Measurements from ENCODE around the gene MORN5. TPM values are rescaled to one million over a fixed set of nuclear protein-coding genes. Genes with fewer than 3 reads are reported as not detected.

MORN5 gene
- total and polyA plus RNA-seq, 9 of the 15 experiments (the other 6 are each of a cell fraction or from before 2014, with no cell fraction given): not detected

DNA sequence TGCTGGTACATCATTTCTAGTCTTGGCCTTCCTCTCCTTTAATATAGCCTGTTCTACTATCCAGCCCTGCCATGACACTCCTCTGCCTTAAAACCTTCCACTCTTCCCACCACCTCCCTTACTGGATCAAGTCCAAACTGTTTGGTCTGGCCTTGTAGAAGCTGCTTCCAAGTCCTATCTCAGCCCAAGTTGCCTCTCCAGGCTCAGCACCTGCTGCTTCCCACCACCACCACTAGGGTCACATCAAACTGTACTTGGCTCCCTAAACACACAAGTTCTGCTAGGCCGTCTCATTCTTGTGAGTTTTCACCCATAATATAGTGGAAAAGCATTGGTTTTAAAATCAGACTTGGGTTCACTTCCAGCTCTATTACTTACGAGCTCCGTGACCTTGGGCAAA is 1.5 kb upstream of the MORN5 start:
- Histone ChIP-seq H3K36me3 (ENCODE audit: control insufficient read depth, insufficient read depth, low read length) (peaks cover 29% of the 10 kb centered on the region), H3K27me3 (ENCODE audit: control insufficient read depth in 2 of 2, insufficient read depth in 2 of 2, low read length in 2 of 2) (no peaks in the 10 kb centered on the region; a peak in 1 of 5 replicates), H3K4me1 (replicated peaks in 1 of 2; ENCODE audit: control insufficient read depth in 2 of 2, insufficient read depth in 2 of 2, low read length in 2 of 2) (peaks cover 8 to 11% of the 10 kb centered on the region in 2 experiments; a peak in 4 of 5 replicates), H4K20me1 (replicated peaks; ENCODE audit: control insufficient read depth, insufficient read depth, low read length) (peaks cover 4% of the 10 kb centered on the region; the same call in 1 of the 2 replicates), H3K4me2 (ENCODE audit: insufficient read depth, low read length) (peak overlapping the region; percentile 65), H3K9ac (ENCODE audit: insufficient read depth in 1 of 2, low read depth in 2 of 2, low read length in 2 of 2) (no peak overlapping the region; a peak in 1 of 4 replicates), H3K27ac (ENCODE audit: extremely low read depth, low read depth, low read length) (no peak overlapping the region), H3K79me2 (ENCODE audit: control insufficient read depth, insufficient read depth, low read length) (peaks cover 62% of the 10 kb centered on the region), H3K9me1 (ENCODE audit: control insufficient read depth, insufficient read depth, low read length) (no peaks in the 10 kb centered on the region), H3K9me3 (replicated peaks; ENCODE audit: control insufficient read depth, insufficient read depth, low read depth, low read length) (peaks cover 4% of the 10 kb centered on the region; the same call in 1 of the 2 replicates), H3K4me3 (no peak overlapping the region), H2AFZ (ENCODE audit: low read depth, low read length) (no peak overlapping the region)
- DNase-seq (ENCODE audit: extremely low read depth in 1 of 4, low spot score in 3 of 4) (peak; percentile 62 to 83 (median 70)), FAIRE-seq (peak; percentile 91), ATAC-seq (peak; percentile 88)
- intact Hi-C loops (cut with micrococcal nuclease) (loop anchor here (5.0 kb wide), 2 partner anchors 54 to 104 kb away; partner anchors contain the start of genes MRRF and RBM18), in situ Hi-C loops (cut with MboI) (no loop called here)
- 23% methylated on average over 3 of the region's 3 CpGs for WGBS (ENCODE audit: insufficient coverage, low coverage, missing lambda C conversion rate)
- no TSS peak for BruUV-seq (replicated peaks)
- CTCF ChIA-PET (ENCODE audit: low intra/inter-chr PET ratio): no interaction called here
- POLR2A ChIA-PET: interaction anchor here (1.3 kb wide), 1 partner anchor 97 kb away, joined by 3 read pairs; no protein-coding TSS in a partner anchor
- TF ChIP-seq TEAD4 (IDR thresholded peaks at IDR 0.05; ENCODE audit: low read length) (no peak), TEAD4 (CRISPR knock-in tag; IDR thresholded peaks at IDR 0.05; ENCODE audit: borderline replicate concordance) (no peak), SUPT5H (IDR thresholded peaks at IDR 0.05) (0 out of 2 replicates have a peak, but pooled peaks have one; percentile 35), SMARCA5 (IDR thresholded peaks at IDR 0.05) (0 out of 2 replicates have a peak, but pooled peaks have one; percentile 22), SMC3 (conservative IDR thresholded peaks at IDR 0.05; ENCODE audit: insufficient read depth, low read depth, low read length) (0 out of 2 replicates have a peak, but pooled peaks have one; percentile 15)
- TF ChIP-seq, protein P1, sequence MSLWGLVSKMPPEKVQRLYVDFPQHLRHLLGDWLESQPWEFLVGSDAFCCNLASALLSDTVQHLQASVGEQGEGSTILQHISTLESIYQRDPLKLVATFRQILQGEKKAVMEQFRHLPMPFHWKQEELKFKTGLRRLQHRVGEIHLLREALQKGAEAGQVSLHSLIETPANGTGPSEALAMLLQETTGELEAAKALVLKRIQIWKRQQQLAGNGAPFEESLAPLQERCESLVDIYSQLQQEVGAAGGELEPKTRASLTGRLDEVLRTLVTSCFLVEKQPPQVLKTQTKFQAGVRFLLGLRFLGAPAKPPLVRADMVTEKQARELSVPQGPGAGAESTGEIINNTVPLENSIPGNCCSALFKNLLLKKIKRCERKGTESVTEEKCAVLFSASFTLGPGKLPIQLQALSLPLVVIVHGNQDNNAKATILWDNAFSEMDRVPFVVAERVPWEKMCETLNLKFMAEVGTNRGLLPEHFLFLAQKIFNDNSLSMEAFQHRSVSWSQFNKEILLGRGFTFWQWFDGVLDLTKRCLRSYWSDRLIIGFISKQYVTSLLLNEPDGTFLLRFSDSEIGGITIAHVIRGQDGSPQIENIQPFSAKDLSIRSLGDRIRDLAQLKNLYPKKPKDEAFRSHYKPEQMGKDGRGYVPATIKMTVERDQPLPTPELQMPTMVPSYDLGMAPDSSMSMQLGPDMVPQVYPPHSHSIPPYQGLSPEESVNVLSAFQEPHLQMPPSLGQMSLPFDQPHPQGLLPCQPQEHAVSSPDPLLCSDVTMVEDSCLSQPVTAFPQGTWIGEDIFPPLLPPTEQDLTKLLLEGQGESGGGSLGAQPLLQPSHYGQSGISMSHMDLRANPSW (CRISPR knock-in tag; IDR thresholded peaks at IDR 0.05): no peak
- TF ChIP-seq, protein P2, sequence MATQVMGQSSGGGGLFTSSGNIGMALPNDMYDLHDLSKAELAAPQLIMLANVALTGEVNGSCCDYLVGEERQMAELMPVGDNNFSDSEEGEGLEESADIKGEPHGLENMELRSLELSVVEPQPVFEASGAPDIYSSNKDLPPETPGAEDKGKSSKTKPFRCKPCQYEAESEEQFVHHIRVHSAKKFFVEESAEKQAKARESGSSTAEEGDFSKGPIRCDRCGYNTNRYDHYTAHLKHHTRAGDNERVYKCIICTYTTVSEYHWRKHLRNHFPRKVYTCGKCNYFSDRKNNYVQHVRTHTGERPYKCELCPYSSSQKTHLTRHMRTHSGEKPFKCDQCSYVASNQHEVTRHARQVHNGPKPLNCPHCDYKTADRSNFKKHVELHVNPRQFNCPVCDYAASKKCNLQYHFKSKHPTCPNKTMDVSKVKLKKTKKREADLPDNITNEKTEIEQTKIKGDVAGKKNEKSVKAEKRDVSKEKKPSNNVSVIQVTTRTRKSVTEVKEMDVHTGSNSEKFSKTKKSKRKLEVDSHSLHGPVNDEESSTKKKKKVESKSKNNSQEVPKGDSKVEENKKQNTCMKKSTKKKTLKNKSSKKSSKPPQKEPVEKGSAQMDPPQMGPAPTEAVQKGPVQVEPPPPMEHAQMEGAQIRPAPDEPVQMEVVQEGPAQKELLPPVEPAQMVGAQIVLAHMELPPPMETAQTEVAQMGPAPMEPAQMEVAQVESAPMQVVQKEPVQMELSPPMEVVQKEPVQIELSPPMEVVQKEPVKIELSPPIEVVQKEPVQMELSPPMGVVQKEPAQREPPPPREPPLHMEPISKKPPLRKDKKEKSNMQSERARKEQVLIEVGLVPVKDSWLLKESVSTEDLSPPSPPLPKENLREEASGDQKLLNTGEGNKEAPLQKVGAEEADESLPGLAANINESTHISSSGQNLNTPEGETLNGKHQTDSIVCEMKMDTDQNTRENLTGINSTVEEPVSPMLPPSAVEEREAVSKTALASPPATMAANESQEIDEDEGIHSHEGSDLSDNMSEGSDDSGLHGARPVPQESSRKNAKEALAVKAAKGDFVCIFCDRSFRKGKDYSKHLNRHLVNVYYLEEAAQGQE (IDR thresholded peaks at IDR 0.05; ENCODE audit: borderline replicate concordance): no peak
- TF ChIP-seq, protein P2 (CRISPR knock-in tag; IDR thresholded peaks at IDR 0.05; ENCODE audit: low read depth): no peak
- TF ChIP-seq, protein P3, sequence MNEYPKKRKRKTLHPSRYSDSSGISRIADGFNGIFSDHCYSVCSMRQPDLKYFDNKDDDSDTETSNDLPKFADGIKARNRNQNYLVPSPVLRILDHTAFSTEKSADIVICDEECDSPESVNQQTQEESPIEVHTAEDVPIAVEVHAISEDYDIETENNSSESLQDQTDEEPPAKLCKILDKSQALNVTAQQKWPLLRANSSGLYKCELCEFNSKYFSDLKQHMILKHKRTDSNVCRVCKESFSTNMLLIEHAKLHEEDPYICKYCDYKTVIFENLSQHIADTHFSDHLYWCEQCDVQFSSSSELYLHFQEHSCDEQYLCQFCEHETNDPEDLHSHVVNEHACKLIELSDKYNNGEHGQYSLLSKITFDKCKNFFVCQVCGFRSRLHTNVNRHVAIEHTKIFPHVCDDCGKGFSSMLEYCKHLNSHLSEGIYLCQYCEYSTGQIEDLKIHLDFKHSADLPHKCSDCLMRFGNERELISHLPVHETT (CRISPR knock-in tag; conservative IDR thresholded peaks at IDR 0.05 in 1 of 2, IDR thresholded peaks at IDR 0.05 in 1 of 2): no peak

Measured in K562 (cell line).